Esophagus muscularis mucosa (tissue), 4 donors: ENCODE data around the gene S100A12. TPM values are rescaled to one million over a fixed set of nuclear protein-coding genes. Genes with fewer than 3 reads are reported as not detected.

Experiments
- DNase-seq: peaks from one replicate; pipeline ENCODE4 v3.0.0-alpha.2; 2017; ENCODE audit errors: extremely low spot score
- H3K27ac ChIP-seq, 4 donors: fragments of 200-600 bp; sonication (generic); replicated peaks in 1 of 4; 1 replicate in 3 of 4; 2 replicates in 1 of 4; pipeline ENCODE4 v1.5.1; 2016 to 2019; ENCODE audit warnings: mild to moderate bottlenecking in 1 of 4
- H3K27me3 ChIP-seq, 4 donors: fragments of 200-600 bp; sonication (generic); one replicate each; pipeline versions ENCODE4 v1.5.1 to v1.6.0; 2016 to 2019
- H3K36me3 ChIP-seq, 4 donors: fragments of 200-600 bp; sonication (generic); one replicate each; pipeline ENCODE4 v1.5.1; 2016 to 2019
- H3K4me1 ChIP-seq, 4 donors: fragments of 200-600 bp; sonication (generic); one replicate each; pipeline ENCODE4 v1.5.1; 2016 to 2019
- H3K4me3 ChIP-seq, 4 donors: fragments of 200-600 bp; sonication (generic); 1 replicate in 2 of 4; 2 replicates in 2 of 4; pipeline ENCODE4 v1.5.1; 2016 to 2019; ENCODE audit warnings: mild to moderate bottlenecking in 4 of 4, moderate library complexity in 1 of 4
- H3K9me3 ChIP-seq, 4 donors: fragments of 200-600 bp; sonication (generic); 1 replicate in 3 of 4; 2 replicates in 1 of 4; pipeline ENCODE4 v1.5.1; 2016 to 2019
- CTCF ChIP-seq, 3 experiments: fragments of 200-600 bp in 2 of 3; fragments of 450-650 bp in 1 of 3; sonication (generic) in 2 of 3; IDR thresholded peaks; one replicate each; pipeline ENCODE4 v1.5.1; 2017 to 2019; ENCODE audit warnings: antibody characterized with exemption in 3 of 3, mild to moderate bottlenecking in 2 of 3, moderate library complexity in 1 of 3
- EP300 ChIP-seq: sonication (generic); formaldehyde crosslinking; IDR thresholded peaks from one replicate; pipeline ENCODE4 v1.6.1; 2017; ENCODE audit warnings: antibody characterized with exemption
- POLR2A ChIP-seq: fragments of 450-650 bp; IDR thresholded peaks from one replicate; pipeline ENCODE4 v1.6.1; 2017; ENCODE audit warnings: antibody characterized with exemption, moderate library complexity, mild to moderate bottlenecking, low read depth
- POLR2AphosphoS5 ChIP-seq, 2 donors: sonication (generic); formaldehyde crosslinking; IDR thresholded peaks; one replicate each; pipeline ENCODE4 v1.6.1; 2017; ENCODE audit warnings: antibody characterized with exemption in 2 of 2
- WGBS: methylation state at CpG from one replicate; pipeline ENCODE4 v1.1.5; 2018; 5-methylcytosine and 5-hydroxymethylcytosine counted together
- intact Hi-C: fragments of 100-400 bp; cut with DNase I; formaldehyde crosslinking; loops from one replicate; pipeline ENCODE4 v1.15.1; 2023
- total RNA-seq, 4 donors: library from RNA; depleted of rRNA; stranded (reverse); fragments of >200 nt; gene quantifications; one replicate each; pipeline versions ENCODE4 v1.1.0 to v1.2.1, GENCODE V29; 2016

S100A12 gene
- total RNA-seq, 4 donors from 2014 or later = 33.1 TPM; not detected in 3

- TF ChIP-seq CTCF (IDR thresholded peaks at IDR 0.05) (no peak), EP300 (no peak), POLR2AphosphoS5 (IDR thresholded peaks at IDR 0.05) (no peak), POLR2A (no peak)
- Histone ChIP-seq H3K9me3 (no peaks in the 10 kb centered on the region), H3K27me3 (peaks cover 0 to 4% (median 0%) of the 10 kb centered on the region in 4 donors), H3K36me3 (no peaks in the 10 kb centered on the region), H3K4me1 (no peaks in the 10 kb centered on the region), H3K27ac (no peak overlapping the region), H3K4me3 (no peak overlapping the region)
- no peak for DNase-seq
- 60% methylated on average over 2 of the region's 2 CpGs for WGBS
- intact Hi-C loops = no loop called here
Measured at GRCh38 chr1:153368495-153368894, 6.9 kb downstream of the S100A12 start.

GRCh38 chr1:153367090-153367489, 8.3 kb downstream of the S100A12 start:
- Histone ChIP-seq H3K4me1 (no peaks in the 10 kb centered on the region), H3K4me3 (no peak overlapping the region), H3K9me3 (no peaks in the 10 kb centered on the region), H3K27me3 (peaks cover 0 to 4% (median 0%) of the 10 kb centered on the region in 4 donors), H3K36me3 (no peaks in the 10 kb centered on the region), H3K27ac (no peak overlapping the region)
- intact Hi-C loops = no loop called here
- TF ChIP-seq POLR2AphosphoS5 (IDR thresholded peaks at IDR 0.05) (no peak), CTCF (IDR thresholded peaks at IDR 0.05) (no peak)
- WGBS = 77% methylated on average over 2 of the region's 2 CpGs
- DNase-seq = no peak

GRCh38 chr1:153366261-153366660, 9.2 kb downstream of the S100A12 start:
- Histone ChIP-seq H3K4me3 (no peak overlapping the region), H3K27ac (no peak overlapping the region), H3K36me3 (no peaks in the 10 kb centered on the region), H3K27me3 (peaks cover 0 to 4% (median 0%) of the 10 kb centered on the region in 4 donors), H3K9me3 (no peaks in the 10 kb centered on the region), H3K4me1 (no peaks in the 10 kb centered on the region)
- intact Hi-C loops = no loop called here
- 78% methylated on average over 6 of the region's 6 CpGs for WGBS
- no peak for TF ChIP-seq CTCF (IDR thresholded peaks at IDR 0.05)
- TF ChIP-seq EP300 = no peak
- no peak for TF ChIP-seq POLR2A
- no peak for TF ChIP-seq POLR2AphosphoS5 (IDR thresholded peaks at IDR 0.05)
- no peak for DNase-seq

- WGBS = 63% methylated on average over 8 of the region's 8 CpGs
- H3K27me3 ChIP-seq = peaks cover 0 to 4% (median 0%) of the 10 kb centered on the region in 4 donors
- no peaks in the 10 kb centered on the region for H3K4me1 ChIP-seq
- no peak for DNase-seq
- intact Hi-C loops = no loop called here
- H3K4me3 ChIP-seq = no peak overlapping the region
- TF ChIP-seq POLR2A (no peak), EP300 (no peak), POLR2AphosphoS5 (IDR thresholded peaks at IDR 0.05) (no peak), CTCF (IDR thresholded peaks at IDR 0.05) (no peak)
- no peaks in the 10 kb centered on the region for H3K36me3 ChIP-seq
- H3K9me3 ChIP-seq = no peaks in the 10 kb centered on the region
- H3K27ac ChIP-seq = no peak overlapping the region
Measured at GRCh38 chr1:153365696-153366095, 9.7 kb downstream of the S100A12 start.
